ENCODE results near the gene CD99. TPM values are rescaled to one million over a fixed set of nuclear protein-coding genes. Genes with fewer than 3 reads are reported as not detected.

Gene CD99
- total RNA-seq, 1 experiment from 2014 or later, result 407 TPM

DNA sequence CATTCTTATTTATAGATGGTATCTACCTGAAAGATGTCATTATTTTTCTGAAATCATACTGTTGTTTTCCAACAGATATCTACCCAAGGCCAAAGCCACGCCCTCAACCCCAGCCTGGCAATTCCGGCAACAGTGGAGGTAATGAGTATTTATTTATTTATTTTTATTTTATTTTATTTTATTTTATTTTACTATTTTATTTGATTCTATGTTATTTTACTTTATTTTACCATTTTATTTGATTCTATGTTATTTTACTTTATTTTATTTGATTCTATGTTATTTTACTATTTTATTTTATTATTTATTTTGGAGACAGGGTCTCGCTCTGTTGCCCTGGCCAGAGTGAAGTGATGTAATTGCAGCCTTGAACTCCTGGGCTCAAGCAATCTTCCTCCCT lies 98.5 kb downstream of the CD99 start:
- intact Hi-C loops (cut with micrococcal nuclease; ENCODE audit: unreplicated experiment), result no loop called here
- Histone ChIP-seq H3K4me3 (ENCODE audit: low read depth, low read length) (no peak overlapping the region), H3K4me1 (no peaks in the 10 kb centered on the region), H3K27me3 (replicated peaks; ENCODE audit: control insufficient read depth, insufficient read depth, low read length) (no peaks in the 10 kb centered on the region), H3K36me3 (ENCODE audit: control insufficient read depth, insufficient read depth, low read length) (no peaks in the 10 kb centered on the region), H3K9me3 (no peaks in the 10 kb centered on the region)
- Mint-ChIP-seq H3K4me1 (ENCODE audit: low read depth, unreplicated experiment) (peaks cover 6% of the 10 kb centered on the region), H3K27ac (ENCODE audit: unreplicated experiment) (no peak overlapping the region), H3K27me3 (ENCODE audit: insufficient read depth, unreplicated experiment) (no peaks in the 10 kb centered on the region), H3K9me3 (ENCODE audit: unreplicated experiment) (no peaks in the 10 kb centered on the region), H3K36me3 (ENCODE audit: insufficient read depth, unreplicated experiment) (no peaks in the 10 kb centered on the region), H3K4me3 (ENCODE audit: unreplicated experiment) (no peak overlapping the region)
- ChIA-PET CTCF (no interaction called here), POLR2A (no interaction called here)
- no TSS peak for BruUV-seq (replicated peaks)
- TF ChIP-seq, protein P1, sequence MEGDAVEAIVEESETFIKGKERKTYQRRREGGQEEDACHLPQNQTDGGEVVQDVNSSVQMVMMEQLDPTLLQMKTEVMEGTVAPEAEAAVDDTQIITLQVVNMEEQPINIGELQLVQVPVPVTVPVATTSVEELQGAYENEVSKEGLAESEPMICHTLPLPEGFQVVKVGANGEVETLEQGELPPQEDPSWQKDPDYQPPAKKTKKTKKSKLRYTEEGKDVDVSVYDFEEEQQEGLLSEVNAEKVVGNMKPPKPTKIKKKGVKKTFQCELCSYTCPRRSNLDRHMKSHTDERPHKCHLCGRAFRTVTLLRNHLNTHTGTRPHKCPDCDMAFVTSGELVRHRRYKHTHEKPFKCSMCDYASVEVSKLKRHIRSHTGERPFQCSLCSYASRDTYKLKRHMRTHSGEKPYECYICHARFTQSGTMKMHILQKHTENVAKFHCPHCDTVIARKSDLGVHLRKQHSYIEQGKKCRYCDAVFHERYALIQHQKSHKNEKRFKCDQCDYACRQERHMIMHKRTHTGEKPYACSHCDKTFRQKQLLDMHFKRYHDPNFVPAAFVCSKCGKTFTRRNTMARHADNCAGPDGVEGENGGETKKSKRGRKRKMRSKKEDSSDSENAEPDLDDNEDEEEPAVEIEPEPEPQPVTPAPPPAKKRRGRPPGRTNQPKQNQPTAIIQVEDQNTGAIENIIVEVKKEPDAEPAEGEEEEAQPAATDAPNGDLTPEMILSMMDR (IDR thresholded peaks at IDR 0.05; ENCODE audit: insufficient read depth in 1 of 2, low read depth in 1 of 2, low read length in 1 of 2, severe bottlenecking in 1 of 2, unreplicated experiment in 1 of 2), result no peak
- no peak for DNase-seq

Other genes with a start within 250 kb of the CD99 start
- 54.2 and 64.1 TPM in 2 replicates for gene DHRSX, start 190.3 kb upstream of the CD99 start, total RNA-seq (2022)
- gene ZBED1, start 190.3 kb upstream of the CD99 start, total RNA-seq (2022), result 63.7 and 68.8 TPM in 2 replicates
- gene XG, start 60.7 kb downstream of the CD99 start, total RNA-seq (2022), result 1.2 and 1.3 TPM in 2 replicates
- gene GYG2, start 137.6 kb downstream of the CD99 start, total RNA-seq (2022), result 44.0 and 50.4 TPM in 2 replicates
- gene ARSD, start 238.0 kb downstream of the CD99 start, total RNA-seq (2022), result 5.8 TPM in 2 replicates